CD4-positive, alpha-beta T cell treated with Interleukin-1 beta for 1 hour (primary cell): ENCODE measurements around the gene FBXO9.

Experiments used
- DNase-seq, 2 donors: peaks; one replicate each; pipeline ENCODE4 v3.0.0-alpha.2; 2020 to 2022

The FBXO9 gene

GRCh38 chr6:53142810-53143209 is 77.6 kb downstream of the FBXO9 start:
- DNase-seq: no peak

- no peak for DNase-seq
Observed at GRCh38 chr6:53143710-53144109, 78.5 kb downstream of the FBXO9 start.

GRCh38 chr6:53144802-53145201 is 79.6 kb downstream of the FBXO9 start:
- DNase-seq: no peak

GRCh38 chr6:53148684-53149083 is 83.5 kb downstream of the FBXO9 start, which contains the start of gene GCM1:
Gene GCM1 (minus strand): TSS chr6:53148841. CDS start chr6:53145632, 3,209 bp downstream.
- no peak for DNase-seq
